GM18526 (cell line): ENCODE results near the gene MAPT.

Source experiments
- POLR2A ChIP-seq: IDR thresholded peaks from 3 replicates; pipeline ENCODE4 v1.6.1; 2011; ENCODE audit not compliant: insufficient read length; ENCODE audit errors: extremely low read depth

The MAPT gene

GRCh38 chr17:45949755-45950320 lies 55.5 kb downstream of the MAPT start:
- TF ChIP-seq POLR2A = no peak

GRCh38 chr17:45950888-45951287 lies 56.5 kb downstream of the MAPT start:
- no peak for TF ChIP-seq POLR2A

GRCh38 chr17:45951403-45951802 lies 57.0 kb downstream of the MAPT start:
- no peak for TF ChIP-seq POLR2A

GRCh38 chr17:45951941-45952340 lies 57.6 kb downstream of the MAPT start:
- no peak for TF ChIP-seq POLR2A

GRCh38 chr17:45952814-45953320 lies 58.5 kb downstream of the MAPT start:
- TF ChIP-seq POLR2A = no peak

- no peak for TF ChIP-seq POLR2A
Observed at GRCh38 chr17:45953561-45953960, 59.2 kb downstream of the MAPT start.

- no peak for TF ChIP-seq POLR2A
Observed at GRCh38 chr17:45954914-45955313, 60.6 kb downstream of the MAPT start.

GRCh38 chr17:45955326-45955725 lies 61.0 kb downstream of the MAPT start:
- no peak for TF ChIP-seq POLR2A

GRCh38 chr17:45956090-45956489 lies 61.7 kb downstream of the MAPT start:
- no peak for TF ChIP-seq POLR2A

- no peak for TF ChIP-seq POLR2A
Observed at GRCh38 chr17:45958307-45958706, 64.0 kb downstream of the MAPT start.

GRCh38 chr17:45958994-45959665 lies 64.8 kb downstream of the MAPT start:
- TF ChIP-seq POLR2A = no peak

GRCh38 chr17:45960311-45960710 lies 66.0 kb downstream of the MAPT start:
- no peak for TF ChIP-seq POLR2A

- TF ChIP-seq POLR2A = no peak
Observed at GRCh38 chr17:45961206-45961605, 66.9 kb downstream of the MAPT start.

GRCh38 chr17:45962221-45962972 lies 68.0 kb downstream of the MAPT start:
- TF ChIP-seq POLR2A = no peak

- no peak for TF ChIP-seq POLR2A
Observed at GRCh38 chr17:45963283-45963682, 68.9 kb downstream of the MAPT start.

GRCh38 chr17:45963889-45964288 lies 69.5 kb downstream of the MAPT start:
- TF ChIP-seq POLR2A = no peak
